GM10847 (cell line): ENCODE data around the gene C14orf93.

ENCODE experiments used
- POLR2A ChIP-seq: IDR thresholded peaks from 2 replicates; pipeline ENCODE4 v1.6.1; 2011; ENCODE audit not compliant: insufficient read length; ENCODE audit errors: extremely low read depth

Gene C14orf93

GRCh38 chr14:22977684-22978486 is 32.1 kb downstream of the C14orf93 start:
- TF ChIP-seq POLR2A, result no peak

GRCh38 chr14:22977434-22977683 is 32.6 kb downstream of the C14orf93 start:
- TF ChIP-seq POLR2A, result no peak

GRCh38 chr14:22976620-22977433 is 33.1 kb downstream of the C14orf93 start:
- TF ChIP-seq POLR2A, result no peak

- TF ChIP-seq POLR2A, result no peak
Measured at GRCh38 chr14:22974530-22975313, 35.2 kb downstream of the C14orf93 start.

GRCh38 chr14:22973217-22974032 is 36.5 kb downstream of the C14orf93 start:
- TF ChIP-seq POLR2A, result no peak

GRCh38 chr14:22972313-22972930 is 37.5 kb downstream of the C14orf93 start:
- TF ChIP-seq POLR2A, result no peak

- TF ChIP-seq POLR2A, result no peak
Measured at GRCh38 chr14:22971152-22971551, 38.8 kb downstream of the C14orf93 start.

- no peak for TF ChIP-seq POLR2A
Measured at GRCh38 chr14:22966783-22967269, 43.1 kb downstream of the C14orf93 start.

- TF ChIP-seq POLR2A, result no peak
Measured at GRCh38 chr14:22962061-22962676, 47.8 kb downstream of the C14orf93 start.

- no peak for TF ChIP-seq POLR2A
Measured at GRCh38 chr14:22955702-22956569, 54.0 kb downstream of the C14orf93 start.

GRCh38 chr14:22952418-22952817 is 57.5 kb downstream of the C14orf93 start:
- no peak for TF ChIP-seq POLR2A

GRCh38 chr14:22945642-22946041 is 64.3 kb downstream of the C14orf93 start:
- no peak for TF ChIP-seq POLR2A

GRCh38 chr14:22939684-22940083 is 70.3 kb downstream of the C14orf93 start:
- no peak for TF ChIP-seq POLR2A
